OCI-LY3 (cell line): Measurements from ENCODE around the gene ATP6V0A1.

Experiments
- CTCF ChIP-seq: fragments of 200-600, 300-600 bp; sonication (generic); IDR thresholded peaks from 2 replicates; pipeline ENCODE4 v1.5.1; 2014; ENCODE audit warnings: antibody characterized with exemption, low read length, low read depth
- EZH2phosphoT487 ChIP-seq: fragments of 200-600 bp; shearing (Covaris generic); IDR thresholded peaks from 2 replicates; pipeline ENCODE4 v1.6.1; 2018; ENCODE audit warnings: antibody characterized with exemption, mixed run types, low read depth

DNA sequence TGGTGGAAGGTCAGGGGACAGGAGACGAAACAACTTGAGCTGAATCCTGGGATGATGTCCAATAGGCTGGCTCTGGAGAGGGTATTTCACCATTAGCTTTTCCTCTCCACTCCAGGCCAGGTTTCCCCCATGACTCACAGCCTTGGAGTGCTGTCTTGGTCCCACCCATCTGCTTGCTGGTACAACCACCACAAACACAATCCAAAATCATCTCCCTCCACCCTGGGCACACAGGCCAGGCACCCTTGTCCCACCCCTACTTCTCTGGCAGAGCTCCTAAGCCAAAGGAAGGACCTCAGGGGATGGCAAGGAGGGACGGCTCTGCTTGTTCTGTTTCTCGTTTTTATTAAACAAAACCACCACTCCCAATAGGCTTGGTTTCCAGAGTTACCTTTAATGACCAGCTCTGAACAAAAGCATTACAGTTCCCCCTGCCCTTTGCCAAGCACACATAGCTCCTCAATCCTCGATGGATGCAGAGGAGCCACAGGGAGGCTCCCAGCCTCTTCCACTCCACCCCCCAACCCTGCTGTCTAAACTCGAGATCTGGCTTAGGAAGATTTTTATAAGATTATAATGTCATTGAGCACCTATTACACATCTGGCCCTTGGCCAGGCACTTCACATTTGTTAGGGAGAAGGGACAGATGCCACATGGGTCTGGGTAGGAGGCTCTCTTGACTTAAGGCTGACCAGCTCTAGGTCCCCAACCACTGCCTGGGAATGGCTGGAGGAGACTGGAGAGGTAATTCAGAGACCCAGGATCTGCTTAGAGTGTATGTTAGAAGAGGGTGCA is 49.0 kb upstream of the ATP6V0A1 start:
- TF ChIP-seq CTCF: no peak
- no peak for TF ChIP-seq EZH2phosphoT487
